Cerebellar nuclear complex (tissue), 1 donor: Measurements from ENCODE around the gene TMEM178A.
A peak's percentile ranks its signal among the peaks of the same experiment; 100 is the strongest.

Experiments used
- DNase-seq, 2 experiments: peaks; one replicate each; lab custom pipeline; 2025; lab: John Stamatoyannopoulos, UW

Gene TMEM178A

GRCh38 chr2:39679805-39680204, 14.1 kb downstream of the TMEM178A start:
- no peak for DNase-seq

GRCh38 chr2:39682066-39682692, 16.5 kb downstream of the TMEM178A start:
- no peak for DNase-seq

DNA sequence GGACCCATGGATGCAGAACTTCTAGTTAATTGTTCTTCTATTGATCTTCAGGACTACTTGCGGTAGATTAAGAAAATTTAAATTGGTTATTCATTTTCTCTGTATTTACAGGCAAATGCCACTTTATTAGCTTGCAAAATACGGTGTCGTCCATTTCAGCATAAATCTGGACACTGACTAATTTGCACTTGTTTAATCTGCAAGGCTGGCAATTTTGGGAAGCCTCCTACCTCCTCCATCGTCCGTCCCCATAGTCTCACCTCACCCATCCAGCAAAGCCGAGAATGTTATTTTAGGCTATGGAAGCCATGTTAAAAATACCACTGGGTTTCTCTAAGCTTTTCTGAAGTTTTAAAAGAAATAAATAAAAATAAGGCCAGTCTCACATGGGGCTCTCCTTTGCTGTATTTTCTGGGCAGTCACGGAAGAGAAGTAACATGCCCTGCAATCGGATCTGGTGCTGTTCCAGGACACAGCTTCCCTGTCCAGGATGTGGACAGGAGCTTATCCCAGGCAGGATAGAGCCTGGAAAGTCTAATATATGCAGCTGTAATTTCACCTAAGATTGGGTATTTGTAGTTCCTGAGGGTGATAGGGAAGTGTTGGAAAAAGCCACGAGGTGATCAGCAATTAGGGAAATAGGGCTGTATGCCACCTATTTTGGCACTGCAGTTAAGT, 17.4 kb downstream of the TMEM178A start:
- no peak for DNase-seq

- no peak for DNase-seq
Observed at GRCh38 chr2:39684464-39684863, 18.7 kb downstream of the TMEM178A start.

DNA sequence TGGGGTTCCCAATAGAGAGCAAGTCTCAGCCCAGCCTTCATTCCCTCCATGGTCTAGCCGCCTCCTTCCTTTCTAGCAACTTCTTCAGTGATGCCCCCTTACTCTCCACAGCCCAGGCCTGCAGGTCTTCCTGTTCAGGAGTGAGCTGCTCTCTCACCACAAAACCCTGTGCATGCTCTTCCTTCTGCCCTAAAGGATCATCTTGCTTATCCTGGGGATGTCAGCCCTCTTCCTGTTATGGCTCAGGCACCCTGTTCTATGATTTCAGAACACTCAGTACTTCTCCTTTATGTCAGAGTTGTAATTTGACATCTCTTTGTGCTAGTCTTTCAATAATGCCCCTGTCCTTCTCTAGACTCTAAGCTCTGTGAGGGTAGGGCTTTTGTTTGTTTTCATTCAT, 19.4 kb downstream of the TMEM178A start:
- no peak for DNase-seq

DNA sequence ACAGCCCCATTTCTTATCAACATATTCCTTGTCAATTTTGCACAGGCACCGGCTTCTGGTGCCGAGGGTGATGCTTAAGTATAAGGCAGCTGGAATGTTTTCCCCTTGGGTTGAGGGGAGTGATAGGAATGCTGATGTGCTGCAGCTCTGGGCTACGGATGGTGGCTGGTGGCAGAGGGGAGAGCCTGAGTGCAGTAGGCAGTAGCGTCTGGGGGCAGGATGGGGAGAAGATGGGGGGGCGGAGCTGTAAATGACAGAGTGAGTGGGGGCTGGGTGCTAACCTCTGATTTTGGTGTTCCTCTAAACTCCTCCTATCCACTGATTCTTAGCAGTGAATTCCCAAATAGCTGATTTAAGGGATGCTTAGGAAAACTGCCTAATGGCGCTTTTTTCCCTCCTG, 20.7 kb downstream of the TMEM178A start:
- DNase-seq, result no peak

GRCh38 chr2:39688181-39688580, 22.5 kb downstream of the TMEM178A start:
- no peak for DNase-seq

GRCh38 chr2:39689272-39689841, 23.6 kb downstream of the TMEM178A start:
- no peak for DNase-seq

- DNase-seq, result no peak
Observed at GRCh38 chr2:39689876-39690275, 24.2 kb downstream of the TMEM178A start.

DNA sequence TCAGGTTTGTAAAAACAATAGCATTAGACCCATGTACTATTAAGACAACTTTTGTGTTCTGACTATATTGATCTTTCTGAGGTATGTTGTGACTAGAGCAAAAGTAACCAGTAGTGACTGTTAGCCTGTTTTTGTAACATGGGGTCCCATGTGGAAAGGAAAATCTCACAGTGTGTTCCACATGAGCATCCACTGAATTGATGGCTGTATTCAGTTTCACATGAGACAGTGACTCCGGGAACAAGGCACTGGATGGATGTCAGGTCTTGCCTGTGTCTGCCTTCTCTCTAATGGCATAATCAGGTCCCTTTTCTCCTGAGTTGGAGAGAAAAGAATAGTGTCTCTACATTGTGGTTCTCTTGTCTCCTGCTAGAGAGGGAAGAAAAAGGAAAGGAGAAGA, 27.5 kb downstream of the TMEM178A start:
- DNase-seq, result no peak

DNA sequence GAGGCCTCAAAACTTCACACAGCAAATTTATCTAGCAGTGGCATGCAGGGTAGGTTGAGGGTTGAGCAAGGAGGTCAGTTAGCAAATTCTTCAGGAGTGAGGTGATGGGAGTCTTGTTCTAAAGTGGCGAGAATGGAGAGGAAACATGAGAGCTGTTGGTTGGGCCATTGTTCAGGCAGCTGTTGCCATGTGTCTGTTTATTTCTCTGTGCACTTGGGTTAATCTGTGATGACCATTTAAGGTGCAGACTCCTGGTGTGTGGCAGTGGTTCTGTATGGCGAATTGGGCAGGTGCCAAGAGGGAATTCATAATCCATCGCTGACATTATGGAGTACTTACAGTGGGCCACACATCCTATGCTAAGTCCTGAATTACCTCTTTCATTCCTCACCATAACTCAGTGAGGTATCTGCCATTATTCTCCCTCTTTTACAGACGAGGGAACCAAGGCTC, 30.4 kb downstream of the TMEM178A start:
- no peak for DNase-seq

GRCh38 chr2:39696838-39697237, 31.1 kb downstream of the TMEM178A start:
- DNase-seq, result peak; percentile 76 to 84

DNA sequence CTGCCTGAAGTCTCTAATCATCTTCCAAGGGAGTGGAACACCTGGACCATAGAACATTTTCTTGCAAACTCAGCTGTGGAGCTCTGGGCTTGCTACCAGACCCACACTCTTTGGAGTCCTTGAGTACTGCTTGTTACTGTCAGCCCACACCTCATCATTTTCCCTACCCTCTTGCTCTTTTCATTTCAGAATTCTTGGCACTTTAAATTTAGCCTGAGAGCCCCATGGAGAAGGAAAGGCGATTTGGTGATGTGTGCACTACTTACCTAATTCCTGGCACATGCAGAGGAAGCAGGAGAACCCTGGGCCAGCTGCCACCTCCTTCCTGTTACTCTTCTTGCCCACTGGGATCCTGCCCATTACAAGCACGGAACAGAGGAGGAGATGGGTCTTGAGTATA, 31.7 kb downstream of the TMEM178A start:
- peak; percentile 94 to 97 for DNase-seq

DNA sequence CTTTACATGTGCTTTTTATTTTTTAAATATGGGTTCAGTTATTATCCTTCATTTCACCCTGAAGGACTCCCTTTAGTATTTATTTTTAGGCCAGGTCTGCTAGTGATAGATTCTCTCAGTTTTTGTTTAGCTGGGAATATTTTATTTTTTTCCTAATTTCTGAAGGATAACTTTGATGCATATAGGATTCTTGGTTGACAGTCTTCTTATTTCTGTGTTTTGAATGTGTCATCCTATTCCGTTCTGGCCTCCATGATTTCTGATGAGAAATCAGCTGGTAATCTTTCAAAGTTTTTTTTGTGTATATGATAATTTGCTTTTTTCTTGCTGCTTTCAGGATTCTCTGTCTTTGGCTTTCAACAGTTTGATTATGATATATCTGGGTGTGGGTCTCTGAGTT, 35.4 kb downstream of the TMEM178A start:
- DNase-seq, result no peak

DNA sequence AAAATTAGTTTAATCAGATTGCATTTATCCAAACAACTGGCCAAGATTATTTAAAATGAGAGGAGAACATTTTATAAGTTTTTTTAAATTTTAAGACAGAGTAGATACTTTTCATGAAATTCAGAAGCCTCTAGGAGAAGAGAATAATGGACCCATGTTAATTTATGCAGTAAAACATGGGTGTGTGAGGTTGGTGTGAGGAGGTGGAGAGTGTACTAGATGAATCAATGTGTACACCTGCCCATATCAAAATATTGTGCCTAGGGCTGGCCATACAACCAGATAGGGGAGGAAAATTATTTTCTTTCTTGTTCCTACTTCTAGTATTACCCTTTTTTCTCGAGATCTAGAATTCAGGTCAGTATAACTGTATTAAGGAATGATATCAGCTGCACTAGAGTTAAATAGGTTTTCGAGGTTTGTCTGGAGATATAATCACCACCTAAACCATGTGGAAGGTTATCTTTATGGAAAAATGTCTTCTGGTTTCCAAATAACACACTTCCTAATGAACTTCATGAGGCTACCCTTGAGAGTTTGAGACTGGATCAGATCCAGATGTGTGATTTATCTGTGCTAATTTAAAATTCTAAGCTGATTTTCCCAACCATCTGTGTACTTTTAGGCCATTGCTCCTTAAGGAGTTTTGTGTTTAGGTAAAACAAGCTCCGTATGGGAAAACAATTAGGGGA, 37.6 kb downstream of the TMEM178A start:
- no peak for DNase-seq

- no peak for DNase-seq
Observed at GRCh38 chr2:39704540-39704939, 38.8 kb downstream of the TMEM178A start.

GRCh38 chr2:39705638-39706037, 39.9 kb downstream of the TMEM178A start:
- DNase-seq, result no peak

DNA sequence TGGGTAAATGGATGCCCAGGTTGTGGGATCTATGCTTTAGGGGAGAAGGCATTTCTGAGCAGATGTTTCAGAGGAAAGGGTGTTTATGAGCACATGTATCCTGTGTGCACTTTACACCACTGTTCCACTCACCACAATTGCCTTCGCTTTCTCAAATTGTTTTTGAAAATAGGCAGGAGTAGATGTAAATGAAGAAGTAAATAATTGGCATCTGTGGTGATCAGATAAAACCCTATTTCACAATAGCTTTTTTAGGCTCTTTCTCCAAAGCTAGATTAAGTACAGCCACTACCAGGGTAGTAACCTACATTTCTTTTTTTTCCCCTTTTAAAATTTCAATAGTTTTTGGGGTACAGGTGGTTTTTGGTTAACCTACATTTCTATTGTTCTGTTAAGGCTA, 40.6 kb downstream of the TMEM178A start:
- no peak for DNase-seq

- DNase-seq, result no peak
Observed at GRCh38 chr2:39706945-39707344, 41.2 kb downstream of the TMEM178A start.

DNA sequence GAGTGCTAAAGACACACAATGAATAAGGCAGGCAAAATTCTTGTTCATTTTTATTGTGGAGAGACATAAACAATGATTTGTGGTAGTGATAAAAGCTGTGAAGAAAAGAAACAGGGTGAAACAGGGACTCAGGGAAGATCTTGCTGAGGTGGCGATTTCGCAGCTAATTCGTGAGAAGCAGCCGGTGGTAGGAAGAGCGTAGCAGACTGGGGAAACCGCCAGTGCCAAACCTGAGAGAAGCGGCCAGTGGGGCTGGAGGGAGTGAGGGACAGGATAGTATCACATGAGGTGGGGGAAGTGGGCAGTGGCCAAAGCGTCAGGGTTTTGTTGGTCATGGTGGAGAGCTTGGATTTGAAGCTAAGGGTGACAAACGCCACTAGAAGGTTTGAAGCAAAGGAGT, 42.3 kb downstream of the TMEM178A start:
- DNase-seq, result no peak

GRCh38 chr2:39710807-39711206, 45.1 kb downstream of the TMEM178A start:
- DNase-seq, result no peak

DNA sequence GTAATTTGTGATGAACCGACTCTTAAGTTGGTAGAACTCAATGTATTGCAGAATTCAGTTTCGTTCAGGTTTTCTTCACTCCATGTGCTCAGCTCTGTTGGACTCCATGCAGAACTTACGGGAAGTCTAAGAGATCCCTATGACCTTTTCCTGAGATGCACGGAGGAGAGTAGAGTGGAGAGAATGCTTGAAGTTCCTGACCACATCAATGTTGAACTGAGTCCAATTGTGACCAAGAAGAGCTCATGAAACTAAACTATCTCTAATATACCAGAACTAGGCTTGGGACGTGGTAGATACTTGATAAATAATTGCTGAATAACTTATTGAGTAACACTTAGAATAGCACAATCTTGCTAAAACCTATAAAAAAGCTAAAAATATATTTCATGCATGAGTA, 47.2 kb downstream of the TMEM178A start:
- no peak for DNase-seq

DNA sequence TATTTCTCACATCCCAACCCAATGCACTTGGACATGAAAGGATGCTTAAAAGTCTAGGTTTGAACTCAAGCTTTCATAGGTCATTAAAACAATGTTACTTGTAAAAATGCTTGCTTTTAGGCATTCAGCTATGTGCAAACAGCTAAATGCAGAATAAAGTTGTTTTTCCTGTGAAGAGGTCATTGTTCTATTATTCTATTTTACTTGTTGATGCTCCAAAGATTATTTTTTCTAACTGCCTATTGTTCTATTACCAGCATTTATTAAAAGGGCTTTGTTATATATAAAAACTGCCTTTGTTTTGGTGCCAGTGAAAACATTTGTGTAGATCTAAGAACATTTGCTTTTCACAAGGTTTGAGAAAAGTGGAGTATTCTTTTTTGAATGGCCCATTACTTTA, 49.4 kb downstream of the TMEM178A start:
- DNase-seq, result no peak
